Cortex of kidney (tissue), 1 donor: ENCODE results near the gene IFT20.
"Not testable (repeated sequence)": the region's sequence is repeated elsewhere in the genome, so short reads cannot be mapped to it uniquely, and the experiment has no call there.

ENCODE experiments used
- DNase-seq: peaks from one replicate; lab custom pipeline; 2025; lab: John Stamatoyannopoulos, UW

Gene IFT20

DNA sequence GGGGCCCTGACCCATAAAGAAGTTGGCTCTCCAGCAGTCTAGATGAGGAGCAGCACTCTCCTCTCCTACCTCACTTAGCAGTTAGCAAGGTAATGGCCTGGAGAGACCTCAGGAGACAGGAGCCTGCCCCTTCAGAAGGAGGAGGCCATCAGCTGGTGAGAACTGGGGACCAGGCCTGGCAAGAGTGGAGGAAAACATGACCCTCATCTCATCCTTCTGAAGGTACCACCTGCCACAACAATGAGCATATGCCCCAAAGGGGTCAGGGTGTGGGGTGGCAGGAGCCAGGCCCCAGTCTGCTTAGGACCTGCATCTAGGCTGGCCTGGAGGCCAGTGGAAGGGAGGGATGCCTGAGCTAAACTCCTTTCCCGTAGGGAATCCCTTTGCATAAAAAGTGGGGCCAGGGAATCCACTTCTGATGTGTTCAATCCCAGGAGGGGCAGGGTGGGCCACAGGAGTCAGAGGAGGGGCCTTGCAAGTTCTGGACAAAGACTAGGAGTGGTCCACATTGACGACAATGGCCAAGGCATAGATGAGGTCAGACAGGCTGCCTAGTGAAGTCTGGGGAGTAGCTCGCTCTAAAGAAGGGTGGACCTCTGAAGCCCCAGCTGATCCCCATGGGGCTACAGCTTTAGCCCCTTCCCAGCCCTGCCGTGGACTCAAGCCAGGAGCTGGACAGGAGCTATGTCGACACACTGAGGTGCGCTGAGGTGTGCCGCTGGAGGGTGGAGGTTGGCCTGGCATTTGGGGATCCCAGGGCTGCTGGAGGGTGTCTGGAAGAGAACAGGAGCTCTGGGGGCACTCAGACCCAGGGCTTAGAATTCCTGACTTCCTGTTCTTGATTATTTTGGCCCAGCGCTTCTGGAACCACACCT, 28.7 kb upstream of the IFT20 start:
- DNase-seq, result no peak

DNA sequence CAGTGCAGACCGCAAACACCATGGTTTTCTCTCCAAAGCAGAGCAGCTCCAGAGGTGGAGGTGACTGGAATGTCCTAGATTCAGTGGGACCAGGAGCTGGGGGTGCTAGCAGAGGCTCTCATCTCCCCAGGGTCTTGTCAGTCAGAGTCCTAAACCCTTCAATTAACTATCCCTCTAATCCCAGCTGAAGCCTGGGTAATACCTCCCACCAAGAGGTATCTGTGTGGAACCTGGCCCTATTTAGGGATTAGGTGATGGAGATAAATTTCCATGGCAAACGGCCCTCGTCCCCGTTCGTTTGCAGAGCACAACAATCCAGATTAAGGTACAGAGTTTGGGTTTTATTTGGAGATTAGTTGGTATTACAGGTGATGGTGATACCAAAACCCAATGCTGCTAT, 27.9 kb upstream of the IFT20 start:
- DNase-seq, result no peak

- no peak for DNase-seq
These were observed 22.6 kb upstream of the IFT20 start for GRCh38 chr17:28357901-28358197.

DNA sequence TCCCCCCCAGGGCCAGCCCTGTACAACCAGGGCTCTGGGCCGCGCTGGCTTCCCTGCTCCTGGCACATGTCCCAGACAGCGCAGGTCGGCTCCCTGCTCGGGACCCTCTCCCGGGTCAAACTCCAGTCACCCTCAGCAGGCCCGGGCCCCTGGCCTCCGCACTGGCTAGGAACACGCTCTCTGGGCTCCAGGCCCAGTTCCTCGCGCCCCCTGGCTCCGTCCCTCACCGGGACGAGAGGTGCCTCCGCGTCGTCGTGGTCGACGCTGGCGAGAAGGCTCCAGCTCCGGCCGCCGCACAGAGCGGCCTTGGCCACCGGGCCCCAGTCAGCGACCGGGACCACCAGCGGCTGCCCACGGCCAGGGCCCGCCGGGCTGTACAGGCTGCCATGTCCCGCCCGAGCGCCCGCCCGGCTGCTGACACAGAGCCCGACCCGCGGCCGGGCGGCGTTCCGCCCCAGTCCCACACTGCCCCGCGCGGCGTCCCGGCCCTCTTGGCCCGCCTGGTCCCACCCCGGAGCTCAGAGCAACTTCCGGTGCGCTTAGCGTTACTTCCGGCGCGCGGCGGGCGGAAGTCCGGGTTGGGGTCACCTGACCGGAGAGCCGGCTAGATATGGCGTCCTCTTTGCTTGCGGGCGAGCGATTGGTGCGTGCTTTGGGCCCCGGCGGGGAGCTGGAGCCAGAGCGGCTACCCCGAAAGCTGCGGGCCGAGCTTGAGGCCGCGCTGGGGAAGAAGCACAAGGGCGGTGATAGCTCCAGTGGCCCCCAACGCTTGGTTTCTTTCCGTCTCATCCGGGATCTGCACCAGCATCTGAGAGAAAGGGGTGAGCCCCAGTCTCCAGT, 22.0 kb upstream of the IFT20 start, which contains the start of gene POLDIP2:
TSS of gene POLDIP2 (minus strand) at position 467 of the 840 bp plus-strand sequence. CDS start at position 388, 79 bp downstream.
- peak; percentile 77 for DNase-seq

- DNase-seq, result no peak
These were observed 15.0 kb upstream of the IFT20 start for GRCh38 chr17:28350271-28350670.

DNA sequence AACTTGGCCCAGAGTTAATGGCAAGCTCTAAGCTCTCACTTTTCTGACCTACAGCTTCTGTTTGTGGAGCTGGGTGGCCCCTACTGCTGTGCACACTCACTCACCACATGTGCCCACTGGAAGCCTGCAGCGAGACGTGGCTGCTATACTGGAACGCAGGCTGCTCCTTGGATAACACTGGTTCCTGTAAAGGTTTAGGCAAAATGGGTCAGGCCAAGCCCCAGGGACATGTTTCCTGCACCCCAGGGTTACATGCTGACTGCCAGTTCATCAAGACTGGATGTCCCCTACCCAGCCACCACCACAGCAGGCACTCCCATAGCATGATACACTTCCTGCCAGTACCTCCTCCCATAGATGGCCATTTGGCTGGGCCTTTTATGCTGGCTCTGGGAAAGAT, 13.7 kb upstream of the IFT20 start:
- no peak for DNase-seq

DNA sequence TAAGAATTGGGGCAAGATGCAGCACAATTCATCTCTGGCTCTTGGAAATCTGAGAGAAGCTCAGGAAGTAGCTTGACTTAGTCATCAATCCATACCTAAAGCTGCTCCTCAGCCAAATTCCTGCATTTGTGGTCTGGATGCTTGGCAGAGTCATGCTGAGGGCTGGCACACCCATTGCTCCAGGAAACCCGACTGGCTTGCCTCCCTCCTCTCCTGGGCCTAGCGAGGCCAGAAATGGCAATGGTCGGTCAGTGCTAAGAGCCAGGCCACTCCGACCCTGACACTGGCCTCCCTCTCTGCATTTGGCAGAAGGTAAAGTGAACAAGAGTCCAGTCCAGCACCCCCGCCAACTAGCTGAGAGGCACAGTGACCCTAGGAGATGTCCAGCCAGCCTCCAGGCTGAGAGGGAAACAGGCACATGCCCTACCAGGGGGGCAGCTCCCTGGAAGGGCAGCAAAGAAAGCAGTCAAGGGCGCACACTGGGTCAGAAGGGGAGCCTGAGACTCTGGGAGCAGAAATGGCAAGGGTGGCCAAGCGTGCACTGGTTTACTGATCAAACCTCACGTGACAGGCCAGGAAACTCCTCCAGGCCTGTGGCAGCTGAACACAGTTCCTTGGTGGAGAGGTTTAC, 12.1 kb upstream of the IFT20 start:
- DNase-seq, result no peak

- no peak for DNase-seq
These were observed 11.5 kb upstream of the IFT20 start for GRCh38 chr17:28346746-28347246.

- no peak for DNase-seq
These were observed 10.9 kb upstream of the IFT20 start for GRCh38 chr17:28346199-28346580.

- DNase-seq, result no peak
These were observed 10.3 kb upstream of the IFT20 start for GRCh38 chr17:28345419-28346198.

DNA sequence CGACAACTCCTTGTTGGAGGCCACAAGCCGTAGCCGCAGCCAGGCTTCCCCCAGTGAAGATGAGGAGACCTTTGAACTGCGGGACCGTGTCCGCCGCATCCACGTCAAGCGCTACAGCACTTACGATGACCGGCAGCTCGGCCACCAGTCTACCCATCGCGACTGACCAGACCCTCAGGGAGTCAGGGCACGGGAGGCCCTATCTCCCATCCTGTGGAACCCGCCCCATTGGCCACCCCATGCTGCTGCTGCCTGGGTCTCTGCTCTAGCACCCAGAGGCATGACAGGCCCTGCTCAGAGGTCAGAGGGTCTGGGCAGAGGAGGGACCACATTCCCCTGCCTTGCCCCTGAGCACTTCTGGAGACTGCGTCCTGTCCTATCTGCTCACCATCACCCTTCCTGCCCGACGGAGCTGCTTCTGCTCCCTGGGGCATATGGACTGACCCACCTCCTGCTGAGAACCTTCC, 9.2 kb upstream of the IFT20 start:
- DNase-seq, result no peak

DNA sequence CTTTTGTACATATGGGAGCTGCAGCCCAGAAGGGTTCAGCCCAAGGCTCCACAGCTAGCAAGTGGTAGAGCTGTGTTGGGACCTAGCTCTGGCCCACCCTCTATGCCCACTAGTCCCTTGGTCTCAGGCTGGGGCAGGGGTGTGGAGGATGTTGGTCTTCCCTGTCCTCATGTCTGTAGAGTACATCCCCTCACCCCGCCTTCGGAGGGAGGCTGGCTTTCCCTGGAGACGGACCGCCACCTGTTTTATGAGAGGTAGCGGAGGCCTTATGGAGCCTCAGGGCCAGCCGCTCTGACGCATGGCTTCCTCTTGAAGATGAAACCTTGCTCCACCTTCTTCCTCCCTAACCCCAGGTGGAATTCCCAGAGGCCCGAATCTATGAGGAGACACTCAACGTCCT, 8.7 kb upstream of the IFT20 start:
- DNase-seq, result no peak

DNA sequence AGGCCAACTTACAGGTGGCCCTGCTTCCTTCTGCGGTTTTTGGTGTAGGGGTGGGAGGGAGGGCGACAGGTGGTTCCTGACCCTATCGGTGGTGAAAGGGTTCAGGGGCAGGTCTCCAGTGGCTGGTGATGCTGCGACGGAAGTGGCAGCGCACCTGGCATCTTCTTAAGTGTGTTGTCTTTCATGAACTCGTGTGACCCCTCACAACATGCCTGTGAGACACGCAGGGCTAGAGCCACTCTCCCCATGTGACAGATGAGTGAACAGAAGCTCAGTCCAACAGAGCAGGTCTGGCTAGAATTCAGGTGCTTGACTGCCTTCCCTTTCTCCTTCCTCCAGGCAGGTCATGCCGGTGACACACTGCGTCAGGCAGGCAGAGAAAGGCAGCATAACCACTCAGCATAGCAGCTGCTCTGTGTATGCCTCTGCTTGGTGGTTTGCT, 8.2 kb upstream of the IFT20 start:
- no peak for DNase-seq

DNA sequence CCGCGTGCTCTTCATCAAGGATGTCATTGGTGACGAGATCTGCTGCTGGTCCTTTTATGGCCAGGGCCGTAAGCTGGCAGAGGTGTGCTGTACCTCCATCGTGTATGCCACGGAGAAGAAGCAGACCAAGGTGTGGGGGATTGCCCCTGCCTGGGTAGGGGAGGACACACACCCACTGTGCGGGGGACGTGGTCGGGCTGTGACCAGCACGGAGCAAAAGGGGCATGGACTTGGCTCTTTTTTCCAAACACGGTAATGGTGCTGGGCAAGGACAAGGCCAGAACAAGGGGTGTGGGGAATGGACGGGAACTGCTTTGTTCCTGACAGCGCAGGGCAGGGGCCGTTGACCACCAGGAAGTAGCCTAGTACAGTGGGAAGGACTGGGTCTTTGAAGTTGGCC, 7.0 kb upstream of the IFT20 start:
- DNase-seq, result no peak

- DNase-seq, result no peak
These were observed 6.2 kb upstream of the IFT20 start for GRCh38 chr17:28341516-28341915.

DNA sequence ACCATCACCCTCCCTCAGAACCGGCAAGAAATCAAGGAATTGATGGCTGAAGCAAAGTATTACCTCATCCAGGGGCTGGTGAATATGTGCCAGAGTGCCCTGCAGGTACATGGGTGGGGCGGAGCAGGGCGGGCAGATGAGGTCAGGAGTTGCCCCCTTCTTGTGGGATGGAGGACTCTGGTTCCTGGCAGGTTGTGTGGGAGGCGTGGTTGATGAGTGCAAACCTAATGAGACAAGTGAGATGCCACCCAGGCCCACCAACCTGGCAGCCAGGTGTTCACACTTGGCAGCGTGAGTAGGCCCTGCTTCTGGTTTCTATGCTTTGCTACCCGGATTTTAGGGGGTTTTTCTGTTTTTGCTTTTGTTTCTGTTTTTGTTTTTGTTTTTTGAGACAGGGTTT, 5.1 kb upstream of the IFT20 start:
- DNase-seq, result no peak

DNA sequence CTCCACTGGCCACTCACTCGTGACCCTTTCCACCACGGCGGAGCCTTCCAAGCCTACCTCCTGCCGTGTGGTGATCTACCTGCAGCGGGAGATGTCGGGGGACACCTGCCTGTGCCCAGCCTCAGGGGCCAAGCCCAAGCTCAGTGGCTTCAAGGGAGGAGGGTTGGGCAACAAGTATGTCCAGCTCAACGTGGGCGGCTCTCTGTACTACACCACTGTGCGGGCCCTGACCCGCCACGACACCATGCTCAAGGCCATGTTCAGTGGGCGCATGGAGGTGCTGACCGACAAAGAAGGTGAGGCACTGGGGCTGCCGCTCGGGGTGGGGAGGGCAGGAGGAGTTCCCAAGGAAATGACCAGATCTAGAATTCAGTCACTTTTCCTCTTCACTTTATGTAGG, 4.2 kb upstream of the IFT20 start:
- DNase-seq, result no peak

- DNase-seq, result not testable (repeated sequence)
These were observed 3.5 kb upstream of the IFT20 start for GRCh38 chr17:28338769-28339212.

- no peak for DNase-seq
These were observed 2.9 kb upstream of the IFT20 start for GRCh38 chr17:28338056-28338768.

- no peak for DNase-seq
These were observed 943 bp upstream of the IFT20 start for GRCh38 chr17:28335959-28336871.
